Activated CD4-positive, CD25-positive, alpha-beta regulatory T cell treated with anti-CD3 and anti-CD28 coated beads, Interleukin-2, amount 50 U/mL, for 24 hours (primary cell): ENCODE measurements around the gene LDLR.
"Not testable (repeated sequence)": the region's sequence is repeated elsewhere in the genome, so short reads cannot be mapped to it uniquely, and the experiment has no call there.

Experiments
- ATAC-seq, 2 donors: fragments of 150-1000 bp; cut with Tn5 transposase; one replicate each; pipeline ENCODE4 v1.10.0; 2021; ENCODE audit warnings: mild to moderate bottlenecking in 1 of 2, moderate library complexity in 1 of 2

The LDLR gene

GRCh38 chr19:11176466-11177193 lies 87.4 kb downstream of the LDLR start:
- no peak for ATAC-seq

GRCh38 chr19:11177592-11177991 lies 88.3 kb downstream of the LDLR start:
- ATAC-seq = no peak

GRCh38 chr19:11179145-11179465 lies 89.8 kb downstream of the LDLR start:
- not testable (repeated sequence) for ATAC-seq

GRCh38 chr19:11179716-11180297 lies 90.5 kb downstream of the LDLR start:
- ATAC-seq = peak in 1 of 2 donors; percentile 41

- no peak for ATAC-seq
Measured at GRCh38 chr19:11180346-11180745, 91.1 kb downstream of the LDLR start.

GRCh38 chr19:11180975-11181374 lies 91.7 kb downstream of the LDLR start:
- not testable (repeated sequence) for ATAC-seq

- no peak for ATAC-seq
Measured at GRCh38 chr19:11181488-11181887, 92.2 kb downstream of the LDLR start.
